CD4-positive, alpha-beta T cell treated with Interleukin-21 for 1 hour (primary cell): Measurements from ENCODE around the gene FBL.
A peak's percentile ranks its signal among the peaks of the same experiment; 100 is the strongest.
"Not testable (repeated sequence)": the region's sequence is repeated elsewhere in the genome, so short reads cannot be mapped to it uniquely, and the experiment has no call there.

Experiments used
- DNase-seq: peaks from one replicate; pipeline ENCODE4 v3.0.0-alpha.2; 2020

FBL gene

DNA sequence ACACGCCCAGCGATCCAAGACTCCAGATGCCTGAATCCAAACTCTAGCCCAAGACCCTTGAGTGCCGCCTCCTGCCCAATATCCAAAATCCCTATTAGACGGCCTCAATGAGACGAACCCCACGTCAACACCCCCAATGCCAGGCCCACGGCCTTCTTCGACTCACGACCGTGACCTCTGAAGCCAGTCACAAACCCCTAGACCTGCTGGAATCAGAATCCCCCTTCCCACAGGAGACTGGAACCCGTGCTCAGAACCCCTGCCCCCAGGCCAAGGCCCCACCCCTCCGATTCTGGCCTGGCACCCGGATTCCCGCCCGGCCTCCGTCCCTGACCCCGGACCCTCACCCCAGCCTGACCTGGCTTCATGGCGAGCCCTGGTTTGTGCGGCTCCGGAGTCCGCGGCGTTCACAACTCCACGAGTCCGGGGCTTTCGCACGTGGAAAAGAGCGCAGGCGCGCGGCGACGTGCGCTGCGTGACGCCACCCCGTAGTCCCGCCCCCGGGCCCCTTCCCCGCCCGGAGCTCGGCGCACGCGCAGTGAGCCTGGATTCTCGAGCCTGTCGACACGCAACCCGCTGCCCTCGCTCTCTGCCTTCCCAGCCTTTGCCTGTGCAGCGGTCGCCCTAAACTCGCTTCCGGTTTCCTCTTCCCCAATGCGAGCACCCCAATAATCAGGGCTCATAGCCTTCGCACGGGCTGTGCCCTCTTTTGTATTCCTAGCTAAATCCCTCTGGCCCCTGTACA lies at the start of gene FBL:
Gene FBL, minus strand, starts transcription at position 447 of the 745 bp plus-strand sequence. Its CDS starts 79 bp downstream, at position 368.
- peak; percentile 96 for DNase-seq

DNA sequence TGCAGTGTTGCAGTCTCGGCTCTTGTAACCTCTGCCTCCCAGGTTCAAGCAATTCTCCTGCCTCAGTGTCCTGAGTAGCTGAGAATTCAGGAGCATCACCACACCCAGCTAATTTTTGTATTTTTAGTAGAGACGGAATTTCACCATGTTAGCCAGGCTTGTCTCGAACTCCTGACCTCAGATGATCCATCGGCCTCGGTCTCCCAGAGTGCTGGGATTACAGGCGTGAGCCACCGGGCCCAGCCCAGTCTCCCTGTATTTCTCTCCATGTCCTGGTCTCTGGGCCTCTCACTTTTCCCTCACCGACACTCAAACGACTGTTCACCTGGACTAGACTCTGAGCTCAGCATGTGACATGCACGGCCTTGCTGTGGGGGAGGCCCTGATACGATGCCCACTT lies 48.9 kb upstream of the FBL start:
- not testable (repeated sequence) for DNase-seq

DNA sequence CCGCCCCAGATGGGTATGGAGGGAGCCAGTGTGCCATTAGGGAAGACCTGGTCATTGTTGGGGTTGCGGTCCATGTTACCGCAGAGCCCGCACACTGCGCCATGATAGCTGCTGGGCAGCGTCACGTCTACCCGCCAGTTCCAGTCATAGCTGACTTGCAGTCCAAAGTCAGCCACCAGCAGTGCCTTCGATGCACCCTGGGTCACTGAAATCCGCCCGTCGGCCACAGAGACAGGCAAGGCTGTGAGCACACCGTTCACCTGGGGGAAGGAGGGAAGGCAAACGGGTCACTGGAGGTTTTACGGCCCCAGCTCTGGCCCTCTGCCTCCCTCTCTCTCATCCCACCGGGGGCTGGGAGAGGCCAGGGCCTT lies 48.0 kb upstream of the FBL start:
- not testable (repeated sequence) for DNase-seq

DNA sequence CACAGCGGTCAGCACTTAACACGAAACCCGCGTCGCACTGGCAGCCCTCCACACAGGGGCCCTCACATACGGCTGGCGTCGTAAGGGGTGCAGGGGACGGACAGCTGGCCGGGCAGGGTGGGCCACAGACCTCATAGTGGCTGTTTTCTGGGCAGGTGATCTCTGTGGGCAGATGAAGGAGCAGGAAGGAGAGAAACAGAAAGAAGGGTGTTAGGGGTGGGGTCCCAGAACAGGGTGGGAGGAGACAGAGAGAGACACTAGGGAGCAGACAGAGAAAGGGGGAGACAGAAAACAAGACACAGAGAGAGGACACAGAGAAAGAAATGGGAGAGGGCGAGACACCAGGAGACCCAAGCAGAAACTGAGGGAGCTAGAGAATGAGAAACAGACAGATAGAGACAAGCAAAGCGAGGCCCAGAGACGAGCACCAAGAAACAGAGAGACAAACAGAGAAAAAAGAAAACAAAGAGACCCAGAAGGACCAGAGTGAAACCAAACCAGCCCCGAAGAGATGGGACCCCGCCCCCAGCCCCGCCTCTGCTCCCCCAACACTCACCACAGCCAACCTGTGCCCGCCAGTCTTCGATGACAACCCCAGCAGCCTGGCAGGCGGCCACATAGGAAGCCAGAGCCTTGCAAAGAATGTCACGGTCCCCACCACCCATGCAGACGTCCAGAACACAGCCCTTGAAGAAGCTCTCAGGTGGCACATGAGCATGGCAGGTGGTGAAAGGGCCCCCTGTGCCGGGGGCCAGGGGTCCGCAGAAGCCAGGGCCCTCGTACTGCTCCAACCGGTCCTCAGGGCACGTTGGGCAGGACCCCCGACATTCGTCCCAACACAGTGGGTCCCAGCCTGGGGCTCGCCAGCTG lies 47.4 kb upstream of the FBL start:
- DNase-seq = peak; percentile 50

DNA sequence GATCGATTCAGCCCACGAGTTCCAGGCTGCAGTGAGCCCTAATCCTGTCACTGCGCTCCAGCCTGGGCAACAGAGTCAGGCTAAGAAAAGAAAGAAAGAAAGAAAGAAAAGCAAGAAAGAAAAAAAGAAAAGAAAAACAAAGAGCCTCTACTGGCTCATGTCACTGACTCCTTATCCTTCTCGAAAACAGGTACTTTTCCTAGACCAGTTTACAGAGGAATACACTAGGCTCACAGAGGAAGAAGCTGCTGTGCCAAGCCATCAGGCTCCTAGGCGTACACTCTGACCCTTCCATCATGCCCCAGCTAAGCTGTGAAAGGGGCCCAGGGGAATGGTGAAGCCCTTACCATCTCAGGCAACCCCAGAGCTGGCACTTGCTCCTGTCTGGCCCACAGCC lies 46.3 kb upstream of the FBL start:
- not testable (repeated sequence) for DNase-seq

DNA sequence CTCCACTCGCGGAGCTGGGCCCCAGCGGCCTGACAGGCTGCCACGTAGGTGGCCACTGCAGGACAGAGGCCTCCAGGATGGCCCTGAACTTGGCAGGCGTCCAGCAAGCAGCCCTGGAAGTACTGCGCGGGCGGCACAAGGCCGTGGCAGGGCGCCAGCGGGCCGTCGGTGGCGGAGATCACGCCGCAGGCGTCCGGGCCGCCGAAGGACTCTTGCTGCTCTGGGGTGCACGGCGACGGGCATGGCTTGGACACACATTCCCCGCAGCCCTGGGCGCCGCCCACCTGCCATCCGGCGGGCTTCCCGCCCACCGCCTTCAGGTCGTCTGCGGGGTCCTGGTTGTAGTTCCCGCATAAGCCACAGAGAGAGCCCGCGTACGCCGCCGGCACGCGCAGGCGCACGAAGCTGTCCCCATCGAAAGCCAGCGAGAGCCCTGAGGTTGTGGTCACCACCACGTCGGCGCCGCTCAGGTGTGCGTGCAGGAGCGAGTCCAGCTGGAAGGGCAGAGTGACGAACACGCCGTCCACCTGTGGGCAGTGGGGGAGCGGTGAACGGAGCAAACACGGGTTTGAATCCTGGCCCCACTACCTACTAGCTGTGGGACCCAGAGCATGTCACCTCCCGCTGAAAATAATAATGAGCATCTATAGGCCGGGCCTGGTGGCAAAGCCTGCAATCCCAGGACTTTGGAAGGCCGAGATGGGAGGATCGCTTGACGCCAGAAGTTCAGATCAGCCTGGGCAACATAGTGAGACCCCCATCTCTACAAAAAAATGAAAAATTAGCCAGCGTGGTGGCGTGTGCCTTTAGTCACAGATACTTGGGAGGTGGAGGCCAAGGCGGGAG lies 45.7 kb upstream of the FBL start:
- not testable (repeated sequence) for DNase-seq

DNA sequence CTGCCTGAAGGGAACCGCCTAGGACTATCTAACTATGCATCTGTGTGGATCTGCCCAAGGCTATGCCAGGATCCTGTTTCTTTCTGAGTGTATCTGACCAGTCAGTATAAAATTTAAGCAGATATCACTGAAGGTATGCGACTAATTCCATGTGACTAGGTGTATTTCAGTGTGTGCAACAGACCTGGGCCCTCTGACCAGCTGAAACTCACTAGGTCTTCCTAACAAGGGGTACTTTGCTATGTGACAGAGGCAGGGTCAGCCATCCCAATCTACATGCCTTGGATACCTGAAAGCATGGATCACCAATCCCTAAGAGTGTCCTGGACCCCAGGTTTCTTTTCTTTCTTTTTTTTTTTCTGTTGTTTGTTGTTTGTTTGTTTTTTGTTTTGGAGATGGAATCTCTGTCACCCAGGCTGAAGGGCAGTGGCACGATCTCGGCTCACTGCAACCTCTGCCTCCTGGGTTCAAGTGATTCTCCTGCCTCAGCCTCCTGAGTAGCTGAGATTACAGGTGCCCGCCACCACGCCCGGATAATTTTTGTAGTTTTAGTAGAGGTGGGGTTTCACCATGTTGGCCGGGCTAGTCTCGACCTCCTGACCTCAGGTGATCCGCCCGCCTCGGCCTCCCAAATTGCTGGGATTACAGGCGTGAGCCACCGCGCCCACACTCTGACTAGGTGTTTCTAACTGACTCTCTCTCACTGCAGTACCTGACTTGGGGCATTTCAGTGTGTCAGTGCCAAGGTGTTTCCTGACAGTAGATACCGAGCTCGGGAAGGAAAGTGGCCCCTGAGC lies 44.8 kb upstream of the FBL start:
- no peak for DNase-seq

DNA sequence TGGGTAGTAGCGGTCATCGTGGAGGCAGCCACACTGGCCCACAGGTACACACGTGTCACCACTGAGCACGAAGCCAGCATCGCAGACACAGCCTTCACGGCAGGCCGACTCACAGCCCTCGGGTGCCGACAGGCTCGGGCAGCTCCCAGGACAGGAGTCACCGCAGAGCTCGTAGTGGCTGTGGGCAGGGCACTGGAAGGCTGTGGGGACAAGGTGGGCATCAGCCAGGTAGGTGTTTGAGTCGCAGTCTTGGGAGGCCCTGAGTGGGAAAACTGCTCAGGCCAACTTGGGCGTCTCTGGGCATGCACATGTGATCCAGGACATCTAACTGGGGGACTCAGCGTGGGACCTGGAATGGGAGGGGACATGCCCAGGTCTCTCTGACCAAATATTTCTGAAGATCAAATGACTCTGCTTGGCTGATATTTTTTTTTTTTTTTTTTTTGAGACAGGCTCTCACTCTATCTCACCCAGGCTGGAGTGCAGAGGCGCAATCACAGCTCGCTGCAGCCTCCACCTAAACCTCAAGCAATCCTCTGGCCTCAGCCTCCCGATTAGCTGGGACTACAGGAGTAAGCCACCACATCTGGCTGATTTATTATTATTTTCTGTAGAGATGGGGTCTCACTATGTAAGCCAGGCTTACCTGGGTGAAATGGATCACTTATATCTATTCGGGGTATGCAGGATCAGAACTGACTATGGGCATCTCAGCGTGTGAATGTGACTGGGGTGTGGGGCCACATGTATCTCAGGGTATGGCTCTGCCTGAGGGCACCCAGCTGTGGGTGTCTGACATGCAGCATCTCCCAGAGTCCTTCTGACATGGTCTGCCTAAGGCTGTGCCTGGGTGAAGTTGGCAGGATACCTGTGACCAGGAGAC lies 43.9 kb upstream of the FBL start:
- not testable (repeated sequence) for DNase-seq

DNA sequence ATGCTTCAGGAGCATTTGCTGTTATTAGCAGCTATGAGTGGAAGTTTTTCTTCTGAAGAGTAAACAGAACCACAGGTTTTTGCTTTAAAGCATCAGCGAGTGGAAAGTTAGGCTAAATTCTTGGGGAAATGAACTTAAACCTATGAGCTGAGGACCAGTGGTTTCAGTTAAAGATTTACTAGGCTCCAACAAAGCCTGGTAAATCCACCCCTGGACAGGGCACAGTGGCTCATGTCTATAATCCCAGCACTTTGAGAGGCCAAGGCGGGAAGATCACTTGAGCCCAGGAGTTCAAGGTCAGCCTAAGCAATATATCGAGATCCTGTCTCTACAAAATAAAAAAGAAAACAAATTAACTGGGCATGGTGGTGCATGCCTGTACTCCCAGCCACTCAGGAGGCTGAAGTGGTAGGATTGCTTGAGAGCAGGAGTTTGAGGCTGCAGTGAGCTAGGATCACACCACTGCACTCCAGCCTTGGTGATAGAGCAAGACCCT lies 41.3 kb upstream of the FBL start:
- not testable (repeated sequence) for DNase-seq

DNA sequence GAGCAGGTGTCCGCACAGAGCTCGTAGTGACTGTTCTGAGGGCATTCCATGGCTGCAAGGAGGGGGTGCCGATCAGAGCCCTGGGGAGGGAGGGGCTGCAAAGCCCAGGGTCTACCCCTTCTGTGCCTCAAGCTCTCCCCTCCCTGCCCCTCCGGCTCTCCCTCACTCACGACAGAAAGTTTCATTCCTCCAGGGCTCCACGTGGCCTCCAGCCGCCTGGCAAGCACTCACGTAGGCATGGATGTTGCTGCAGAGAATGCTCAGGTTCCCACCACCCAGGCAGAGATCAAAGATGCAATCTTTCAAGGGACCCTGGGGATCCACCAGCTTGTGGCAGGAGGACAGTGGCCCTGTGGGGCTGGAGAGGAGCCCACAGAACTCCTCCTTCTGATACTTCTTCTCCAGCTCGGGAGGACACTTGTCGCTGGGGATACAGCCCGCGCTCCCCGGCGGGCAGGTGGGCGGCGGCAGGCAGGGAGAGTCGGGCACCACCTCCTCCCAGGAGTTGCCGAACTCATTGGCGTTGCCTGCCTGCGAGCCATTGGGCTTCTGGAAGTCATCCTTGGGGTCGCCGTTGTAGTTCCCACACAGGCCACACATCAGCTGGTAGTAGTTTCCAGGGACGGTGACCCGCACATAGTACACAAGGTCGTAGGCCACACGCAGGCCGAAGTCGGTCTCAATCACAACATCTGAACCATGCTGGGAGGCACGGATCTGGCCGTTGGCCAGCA lies 39.8 kb upstream of the FBL start:
- not testable (repeated sequence) for DNase-seq

DNA sequence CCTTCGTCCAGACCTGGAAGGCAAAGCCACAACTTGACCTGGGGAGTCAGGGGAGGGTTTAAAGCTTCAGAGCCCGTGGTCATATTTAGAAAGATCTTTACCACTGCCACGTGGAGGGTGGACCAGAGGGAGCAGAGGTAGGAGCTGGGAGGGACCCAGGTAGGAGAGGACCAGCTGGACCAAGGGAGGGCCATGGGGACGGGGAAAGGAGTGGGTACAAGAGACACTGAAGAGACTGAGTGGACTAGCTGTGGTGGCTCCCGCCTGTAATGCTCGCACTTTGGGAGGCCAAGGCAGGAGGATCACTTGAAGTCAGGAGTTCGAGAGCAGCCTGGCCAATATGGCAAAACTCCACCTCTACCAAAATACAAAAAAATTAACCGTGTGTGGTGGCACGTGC lies 38.5 kb upstream of the FBL start:
- DNase-seq = not testable (repeated sequence)

DNA sequence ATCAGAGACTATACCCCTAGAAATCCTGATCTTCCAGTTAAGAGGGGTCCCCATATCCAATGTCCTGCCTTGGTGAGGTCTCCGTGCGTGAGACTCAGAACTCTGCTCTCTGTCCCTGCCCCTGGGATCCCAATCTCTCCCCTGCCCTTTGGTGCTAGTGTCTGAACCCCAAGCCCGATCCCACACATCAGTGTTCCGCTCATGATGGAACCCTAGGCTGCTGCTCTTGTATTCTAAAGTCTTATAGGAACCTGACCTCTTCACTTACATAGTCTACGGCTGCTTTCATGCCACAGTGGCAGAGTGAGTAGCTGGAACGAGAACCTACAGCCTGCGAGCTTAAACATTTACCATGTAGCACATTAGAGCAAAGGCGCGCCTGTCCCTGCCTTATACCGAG lies 36.5 kb upstream of the FBL start:
- DNase-seq = not testable (repeated sequence)

DNA sequence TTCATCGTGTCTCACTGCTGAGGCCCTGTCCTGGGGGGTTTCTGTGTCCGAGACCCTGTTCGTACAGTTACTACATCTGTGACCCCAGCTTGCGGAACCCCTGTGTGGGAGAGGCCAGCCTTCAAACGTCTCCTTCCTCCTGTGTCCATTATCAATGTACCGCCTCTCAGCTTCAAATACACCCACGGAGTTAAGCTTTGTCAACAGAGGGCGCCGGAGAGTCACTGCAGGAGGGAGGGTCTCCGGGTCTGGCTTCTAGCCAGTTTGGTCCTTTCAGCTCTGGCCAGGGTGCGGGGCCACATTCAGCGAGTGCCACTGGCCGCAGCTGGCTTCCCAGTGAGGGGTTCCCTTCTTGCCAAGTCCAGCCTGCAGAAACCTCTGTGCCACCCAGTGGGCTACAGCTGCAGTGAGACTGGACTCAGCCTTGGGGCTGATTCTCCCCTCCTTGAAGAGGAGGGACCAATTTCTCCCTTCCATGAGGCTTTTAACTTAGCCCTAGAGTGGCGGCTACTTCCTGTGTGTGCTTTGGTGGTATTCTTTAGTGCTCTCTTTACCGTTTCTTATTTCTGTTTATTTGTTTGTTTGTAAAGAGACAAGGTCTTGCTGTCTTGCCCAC lies 35.4 kb upstream of the FBL start:
- DNase-seq = peak; percentile 42

DNA sequence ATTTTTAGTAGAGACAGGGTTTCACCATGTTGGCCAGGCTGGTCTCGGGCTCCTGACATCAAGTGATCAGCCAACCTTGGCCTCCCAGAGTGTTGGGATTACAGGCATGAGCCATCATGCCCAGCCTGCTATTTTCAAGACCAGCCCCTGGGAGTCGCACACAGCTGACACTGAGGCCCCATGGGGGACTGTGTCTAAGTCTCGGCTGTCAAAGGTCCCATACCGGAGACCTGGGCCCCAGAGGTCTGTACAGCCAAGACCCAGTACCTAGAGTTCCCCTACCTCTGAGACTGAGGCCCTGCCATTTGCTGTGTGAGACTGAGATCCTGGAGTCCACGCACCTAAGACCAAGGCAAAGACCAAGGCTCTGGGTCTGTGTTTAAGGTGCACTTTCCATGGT lies 34.1 kb upstream of the FBL start:
- not testable (repeated sequence) for DNase-seq

DNA sequence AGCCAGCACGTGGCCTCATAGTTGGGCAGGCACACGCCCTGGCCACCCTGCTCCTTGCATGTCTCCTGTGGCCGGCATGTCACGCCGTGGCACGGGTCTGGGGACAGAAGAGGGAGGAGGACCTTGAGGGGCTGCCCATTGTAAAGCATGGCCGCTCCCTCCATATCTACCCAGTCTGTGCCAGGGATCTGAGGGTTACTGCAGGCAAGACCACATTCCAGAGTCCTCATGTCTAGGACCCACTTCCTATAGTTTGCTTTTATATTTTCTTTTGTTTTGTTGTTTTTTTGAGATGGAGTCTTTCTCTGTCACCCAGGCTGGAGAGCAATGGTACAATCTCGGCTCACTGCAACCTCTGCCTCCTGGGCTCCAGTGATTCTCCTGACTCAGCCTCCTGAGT lies 33.6 kb upstream of the FBL start:
- not testable (repeated sequence) for DNase-seq

DNA sequence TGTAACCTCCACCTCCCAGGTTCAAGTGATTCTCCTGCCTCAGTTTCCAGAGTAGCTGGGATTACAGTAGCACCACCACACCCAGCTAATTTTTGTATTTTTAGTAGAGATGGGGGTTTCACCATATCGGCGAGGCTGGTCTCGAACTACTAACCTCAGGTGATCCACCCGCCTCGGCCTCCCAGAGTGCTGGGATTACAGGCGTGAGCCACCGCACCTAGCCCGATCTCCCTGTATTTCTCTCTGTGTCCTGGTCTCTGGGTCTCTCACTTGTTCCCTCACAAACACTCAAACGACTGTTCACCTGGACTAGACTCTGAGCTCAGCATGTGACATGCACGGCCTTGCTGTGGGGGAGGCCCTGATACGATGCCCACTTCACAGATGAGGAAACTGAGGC lies 32.7 kb upstream of the FBL start:
- not testable (repeated sequence) for DNase-seq

DNA sequence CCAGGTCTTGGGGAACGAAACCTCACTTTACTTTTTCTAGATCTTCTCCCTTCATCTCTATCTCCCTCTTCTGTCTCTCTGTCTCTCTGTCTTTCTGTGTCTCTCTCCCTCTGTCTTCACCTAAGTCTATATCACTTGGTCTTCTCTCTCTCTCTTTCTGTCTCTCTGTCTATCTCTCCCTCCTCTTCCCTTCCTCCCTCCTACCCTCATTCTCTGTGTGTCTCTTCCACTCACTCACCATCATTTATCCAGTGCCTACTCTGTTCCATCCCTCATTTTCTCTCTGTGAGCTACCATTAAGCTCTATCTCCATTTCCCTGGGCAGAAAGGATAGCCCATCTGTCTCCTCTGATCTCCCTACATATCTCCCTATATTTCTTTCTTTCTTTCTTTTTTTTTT lies 32.2 kb upstream of the FBL start:
- no peak for DNase-seq

DNA sequence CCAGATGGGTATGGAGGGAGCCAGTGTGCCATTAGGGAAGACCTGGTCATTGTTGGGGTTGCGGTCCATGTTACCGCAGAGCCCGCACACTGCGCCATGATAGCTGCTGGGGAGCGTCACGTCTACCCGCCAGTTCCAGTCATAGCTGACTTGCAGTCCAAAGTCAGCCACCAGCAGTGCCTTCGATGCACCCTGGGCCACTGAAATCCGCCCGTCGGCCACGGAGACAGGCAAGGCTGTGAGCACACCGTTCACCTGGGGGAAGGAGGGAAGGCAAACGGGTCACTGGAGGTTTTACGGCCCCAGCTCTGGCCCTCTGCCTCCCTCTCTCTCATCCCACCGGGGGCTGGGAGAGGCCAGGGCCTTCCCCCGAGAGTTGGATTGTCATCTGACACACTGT lies 31.8 kb upstream of the FBL start:
- not testable (repeated sequence) for DNase-seq

DNA sequence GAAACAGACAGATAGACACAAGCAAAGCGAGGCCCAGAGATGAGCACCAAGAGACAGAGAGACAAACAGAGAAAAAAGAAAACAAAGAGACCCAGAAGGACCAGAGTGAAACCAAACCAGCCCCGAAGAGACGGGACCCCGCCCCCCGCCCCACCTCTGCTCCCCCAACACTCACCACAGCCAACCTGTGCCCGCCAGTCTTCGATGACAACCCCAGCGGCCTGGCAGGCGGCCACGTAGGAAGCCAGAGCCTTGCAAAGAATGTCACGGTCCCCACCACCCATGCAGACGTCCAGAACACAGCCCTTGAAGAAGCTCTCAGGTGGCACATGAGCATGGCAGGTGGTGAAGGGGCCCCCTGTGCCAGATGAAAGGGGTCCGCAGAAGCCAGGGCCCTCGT lies 31.3 kb upstream of the FBL start:
- peak; percentile 50 for DNase-seq

DNA sequence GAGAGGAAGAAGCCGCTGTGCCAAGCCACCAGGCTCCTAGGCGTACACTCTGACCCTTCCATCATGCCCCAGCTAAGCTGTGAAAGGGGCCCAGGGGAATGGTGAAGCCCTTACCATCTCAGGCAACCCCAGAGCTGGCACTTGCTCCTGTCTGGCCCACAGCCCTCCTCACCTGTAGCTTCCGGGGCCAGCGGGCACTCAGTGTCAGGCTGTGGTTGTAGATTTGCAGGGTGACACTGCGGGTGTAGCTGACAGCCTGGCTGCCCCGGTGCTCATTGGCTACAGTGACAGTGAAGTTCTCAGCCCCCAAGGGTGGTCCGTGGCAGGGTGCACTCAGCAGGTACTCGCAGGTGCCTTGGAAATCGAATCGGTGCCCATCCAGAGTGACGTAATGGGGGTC lies 30.3 kb upstream of the FBL start:
- DNase-seq = not testable (repeated sequence)
